Activated CD4-positive, alpha-beta T cell treated with anti-CD3 and anti-CD28 coated beads, Interleukin-2, amount 10 ng/mL, durations not matched to agents 7 days and 5 days (primary cell): ENCODE data around the gene SEMA5B. TPM values are rescaled to one million over a fixed set of nuclear protein-coding genes. Genes with fewer than 3 reads are reported as not detected.

Experiments used
- CTCF ChIA-PET: fragments of 350-600 bp; sonication (Branson Sonifier 250); formaldehyde crosslinking; loops from one replicate; lab custom pipeline; 2021; ENCODE audit warnings: antibody characterized with exemption; lab: Charles Lee
- POLR2A ChIA-PET: fragments of 350-600 bp; sonication (Branson Sonifier 250); formaldehyde crosslinking; loops from one replicate; lab custom pipeline; 2021; ENCODE audit warnings: antibody characterized with exemption; lab: Charles Lee
- DNase-seq: peaks from one replicate; pipeline ENCODE4 v3.0.0-alpha.2; 2020
- H3K27ac Mint-ChIP-seq: one replicate; pipeline ENCODE4 v1.8.0; 2021; ENCODE audit warnings: mild to moderate bottlenecking, moderate library complexity, mixed read lengths
- H3K27me3 Mint-ChIP-seq: one replicate; pipeline ENCODE4 v1.8.0; 2021; ENCODE audit warnings: mixed read lengths
- H3K36me3 Mint-ChIP-seq: one replicate; pipeline ENCODE4 v1.8.0; 2021; ENCODE audit warnings: low read depth, mixed read lengths
- H3K4me1 Mint-ChIP-seq: one replicate; pipeline ENCODE4 v1.8.0; 2021; ENCODE audit warnings: mixed read lengths
- H3K4me3 Mint-ChIP-seq: one replicate; pipeline ENCODE4 v1.8.0; 2021; ENCODE audit warnings: mild to moderate bottlenecking, moderate library complexity, mixed read lengths
- H3K9me3 Mint-ChIP-seq: one replicate; pipeline ENCODE4 v1.8.0; 2021; ENCODE audit warnings: mixed read lengths
- total RNA-seq, 2 experiments: library from RNA; stranded (reverse); gene quantifications; one replicate each; pipeline ENCODE4 v1.2.3, GENCODE V29; 2021

SEMA5B gene
- total RNA-seq, 2 experiments from 2014 or later: not detected

- DNase-seq: no peak
- Mint-ChIP-seq H3K4me1 (no peaks in the 10 kb centered on the region), H3K36me3 (no peaks in the 10 kb centered on the region), H3K9me3 (no peaks in the 10 kb centered on the region), H3K27me3 (peaks cover 14% of the 10 kb centered on the region), H3K4me3 (no peak overlapping the region), H3K27ac (no peak overlapping the region)
- POLR2A ChIA-PET: no interaction called here
- CTCF ChIA-PET: interaction anchor here (0.6 kb wide), 1 partner anchor 1094 kb away, joined by 6 read pairs; no protein-coding TSS in a partner anchor
These were observed 101.2 kb downstream of the SEMA5B start for GRCh38 chr3:122926322-122926721.

- Mint-ChIP-seq H3K27me3 (peaks cover 18% of the 10 kb centered on the region), H3K27ac (no peak overlapping the region), H3K4me1 (no peaks in the 10 kb centered on the region), H3K36me3 (no peaks in the 10 kb centered on the region), H3K4me3 (no peak overlapping the region), H3K9me3 (no peaks in the 10 kb centered on the region)
- POLR2A ChIA-PET: no interaction called here
- DNase-seq: no peak
- CTCF ChIA-PET: interaction anchor here (0.6 kb wide), 1 partner anchor 1094 kb away, joined by 6 read pairs; no protein-coding TSS in a partner anchor
These were observed 101.8 kb downstream of the SEMA5B start for GRCh38 chr3:122925756-122926155.

- Mint-ChIP-seq H3K4me3 (no peak overlapping the region), H3K4me1 (no peaks in the 10 kb centered on the region), H3K9me3 (no peaks in the 10 kb centered on the region), H3K27me3 (peaks cover 28% of the 10 kb centered on the region), H3K36me3 (no peaks in the 10 kb centered on the region), H3K27ac (no peak overlapping the region)
- ChIA-PET POLR2A (no interaction called here), CTCF (interaction anchor here (1.3 kb wide), 1 partner anchor 18 kb away, joined by 3 read pairs; no protein-coding TSS in a partner anchor)
- no peak for DNase-seq
These were observed 103.5 kb downstream of the SEMA5B start for GRCh38 chr3:122924056-122924455.

- Mint-ChIP-seq H3K27ac (no peak overlapping the region), H3K9me3 (no peaks in the 10 kb centered on the region), H3K36me3 (no peaks in the 10 kb centered on the region), H3K4me3 (no peak overlapping the region), H3K27me3 (peaks cover 28% of the 10 kb centered on the region), H3K4me1 (no peaks in the 10 kb centered on the region)
- ChIA-PET CTCF (interaction anchor here (1.0 to 1.4 kb wide), 3 partner anchors 11 to 19 kb away, joined by 3 to 5 read pairs (median 3); no protein-coding TSS in a partner anchor), POLR2A (no interaction called here)
- DNase-seq: no peak
These were observed 104.0 kb downstream of the SEMA5B start for GRCh38 chr3:122923611-122924010.

- ChIA-PET CTCF (interaction anchor here (0.6 to 1.4 kb wide), 2 partner anchors 13 to 21 kb away, joined by 3 to 5 read pairs; no protein-coding TSS in a partner anchor), POLR2A (no interaction called here)
- Mint-ChIP-seq H3K27ac (no peak overlapping the region), H3K4me1 (no peaks in the 10 kb centered on the region), H3K36me3 (no peaks in the 10 kb centered on the region), H3K9me3 (no peaks in the 10 kb centered on the region), H3K27me3 (peaks cover 32% of the 10 kb centered on the region), H3K4me3 (no peak overlapping the region)
- DNase-seq: peak; percentile 32
These were observed 105.5 kb downstream of the SEMA5B start for GRCh38 chr3:122921791-122922651.

GRCh38 chr3:122920986-122921385 is 106.6 kb downstream of the SEMA5B start:
- Mint-ChIP-seq H3K36me3 (no peaks in the 10 kb centered on the region), H3K4me1 (peaks cover 4% of the 10 kb centered on the region), H3K9me3 (no peaks in the 10 kb centered on the region), H3K27ac (no peak overlapping the region), H3K4me3 (no peak overlapping the region), H3K27me3 (peaks cover 38% of the 10 kb centered on the region)
- POLR2A ChIA-PET: no interaction called here
- no peak for DNase-seq
- CTCF ChIA-PET: interaction anchor here (0.9 kb wide), 1 partner anchor 16 kb away, joined by 3 read pairs; no protein-coding TSS in a partner anchor

GRCh38 chr3:122919291-122919610 is 108.3 kb downstream of the SEMA5B start:
- ChIA-PET POLR2A (no interaction called here), CTCF (interaction anchor here (0.6 to 0.9 kb wide), 2 partner anchors 14 to 24 kb away, joined by 3 read pairs; no protein-coding TSS in a partner anchor)
- Mint-ChIP-seq H3K4me3 (no peak overlapping the region), H3K27ac (no peak overlapping the region), H3K4me1 (peaks cover 9% of the 10 kb centered on the region), H3K27me3 (peaks cover 39% of the 10 kb centered on the region), H3K9me3 (no peaks in the 10 kb centered on the region), H3K36me3 (no peaks in the 10 kb centered on the region)
- no peak for DNase-seq

- Mint-ChIP-seq H3K9me3 (no peaks in the 10 kb centered on the region), H3K27me3 (peaks cover 43% of the 10 kb centered on the region), H3K36me3 (no peaks in the 10 kb centered on the region), H3K27ac (no peak overlapping the region), H3K4me1 (peaks cover 12% of the 10 kb centered on the region), H3K4me3 (no peak overlapping the region)
- DNase-seq: no peak
- ChIA-PET POLR2A (no interaction called here), CTCF (interaction anchor here (0.6 to 0.9 kb wide), 3 partner anchors 25 to 483 kb away, joined by 3 read pairs; no protein-coding TSS in a partner anchor)
These were observed 108.8 kb downstream of the SEMA5B start for GRCh38 chr3:122918576-122919290.

- no peak for DNase-seq
- POLR2A ChIA-PET: no interaction called here
- Mint-ChIP-seq H3K4me1 (peaks cover 12% of the 10 kb centered on the region), H3K9me3 (no peaks in the 10 kb centered on the region), H3K36me3 (no peaks in the 10 kb centered on the region), H3K27ac (no peak overlapping the region), H3K4me3 (no peak overlapping the region), H3K27me3 (peaks cover 41% of the 10 kb centered on the region)
- CTCF ChIA-PET: interaction anchor here (0.7 to 1.4 kb wide), 2 partner anchors 14 to 26 kb away, joined by 3 read pairs; no protein-coding TSS in a partner anchor
These were observed 110.2 kb downstream of the SEMA5B start for GRCh38 chr3:122917412-122917811.

- Mint-ChIP-seq H3K27ac (no peak overlapping the region), H3K4me1 (peaks cover 12% of the 10 kb centered on the region), H3K27me3 (peaks cover 42% of the 10 kb centered on the region), H3K36me3 (no peaks in the 10 kb centered on the region), H3K9me3 (no peaks in the 10 kb centered on the region), H3K4me3 (no peak overlapping the region)
- CTCF ChIA-PET: interaction anchor here (0.7 to 1.4 kb wide), 2 partner anchors 27 to 72 kb away, joined by 3 read pairs; no protein-coding TSS in a partner anchor
- POLR2A ChIA-PET: interaction anchor here (0.7 kb wide), 1 partner anchor 12 kb away, joined by 4 read pairs; no protein-coding TSS in a partner anchor
- DNase-seq: no peak
These were observed 111.0 kb downstream of the SEMA5B start for GRCh38 chr3:122916580-122916979.

- H3K4me1 Mint-ChIP-seq: peaks cover 12% of the 10 kb centered on the region
- H3K4me3 Mint-ChIP-seq: no peak overlapping the region
- POLR2A ChIA-PET: no interaction called here
- no peaks in the 10 kb centered on the region for H3K9me3 Mint-ChIP-seq
- H3K27ac Mint-ChIP-seq: no peak overlapping the region
- peak; percentile 24 for DNase-seq
- H3K36me3 Mint-ChIP-seq: no peaks in the 10 kb centered on the region
- H3K27me3 Mint-ChIP-seq: peaks cover 39% of the 10 kb centered on the region
- CTCF ChIA-PET: interaction anchor here (0.7 to 1.4 kb wide), 2 partner anchors 27 to 71 kb away, joined by 3 read pairs; no protein-coding TSS in a partner anchor
These were observed 111.5 kb downstream of the SEMA5B start for GRCh38 chr3:122916084-122916483.

GRCh38 chr3:122915300-122916055 is 112.1 kb downstream of the SEMA5B start:
- Mint-ChIP-seq H3K4me1 (peaks cover 12% of the 10 kb centered on the region), H3K4me3 (no peak overlapping the region), H3K27me3 (peaks cover 38% of the 10 kb centered on the region), H3K36me3 (no peaks in the 10 kb centered on the region), H3K9me3 (no peaks in the 10 kb centered on the region), H3K27ac (no peak overlapping the region)
- CTCF ChIA-PET: no interaction called here
- DNase-seq: no peak
- POLR2A ChIA-PET: no interaction called here
